H1 (cell line): ENCODE measurements around the gene ARHGAP18. TPM values are rescaled to one million over a fixed set of nuclear protein-coding genes. Genes with fewer than 3 reads are reported as not detected.

Experiments used
- CTCF ChIA-PET: fragments of 300-600 bp; sonication (Branson Sonifier 250); formaldehyde crosslinking; loops from one replicate; lab custom pipeline; 2021; ENCODE audit not compliant: partially characterized antibody; lab: Charles Lee
- POLR2A ChIA-PET: fragments of 300-600 bp; sonication (Branson Sonifier 250); formaldehyde crosslinking; loops from one replicate; lab custom pipeline; 2021; ENCODE audit warnings: inconsistent platforms; ENCODE audit not compliant: partially characterized antibody; lab: Charles Lee
- DNase-seq, 2 experiments: peaks; one replicate each; pipeline versions ENCODE4 v3.0.0 to v3.0.0-alpha.2; 2010 to 2022; ENCODE audit warnings: low spot score in 2 of 2, low read depth in 1 of 2, mixed read lengths in 1 of 2
- FAIRE-seq: peaks from 2 replicates; lab custom pipeline; 2011; peaks lifted over from hg19 to GRCh38; lab: Jason Lieb, UNC
- H2AFZ ChIP-seq: 2 replicates; pipeline ENCODE4 v1.8.1; 2012; ENCODE audit warnings: low read length, inconsistent platforms
- H2AK5ac ChIP-seq: 2 replicates; pipeline ENCODE4 v1.6.1; 2013; ENCODE audit warnings: low read depth, low read length
- H2BK120ac ChIP-seq: replicated peaks from 2 replicates; pipeline ENCODE3; 2013; ENCODE audit warnings: low read depth, low read length, inconsistent platforms
- H2BK12ac ChIP-seq: 2 replicates; pipeline ENCODE4 v1.6.1; 2013; ENCODE audit warnings: low read depth, low read length
- H2BK15ac ChIP-seq: 2 replicates; pipeline ENCODE4 v1.6.1; 2013; ENCODE audit warnings: low read length
- H2BK20ac ChIP-seq: 2 replicates; pipeline ENCODE4 v1.6.1; 2013; ENCODE audit warnings: low read length
- H2BK5ac ChIP-seq: 2 replicates; pipeline ENCODE4 v1.6.1; 2013; ENCODE audit warnings: low read depth, low read length
- H3K14ac ChIP-seq: 2 replicates; pipeline ENCODE4 v1.6.1; 2013; ENCODE audit warnings: inconsistent platforms; ENCODE audit not compliant: insufficient read length
- H3K18ac ChIP-seq: 2 replicates; pipeline ENCODE4 v1.6.1; 2013; ENCODE audit warnings: low read length; ENCODE audit errors: extremely low read depth
- H3K23ac ChIP-seq: 2 replicates; pipeline ENCODE4 v1.6.1; 2013; ENCODE audit warnings: inconsistent platforms; ENCODE audit not compliant: insufficient read length
- H3K23me2 ChIP-seq: 2 replicates; pipeline ENCODE4 v1.6.1; 2013; ENCODE audit warnings: low read depth, low read length
- H3K27ac ChIP-seq: 2 replicates; pipeline ENCODE4 v1.6.1; 2011; ENCODE audit warnings: low read depth, low read length, inconsistent platforms
- H3K27me3 ChIP-seq, 4 experiments: replicated peaks in 1 of 4; 1 replicate in 1 of 4; 2 replicates in 3 of 4; pipeline versions ENCODE4 v1.6.1 to v1.8.1; 2011 to 2013; ENCODE audit warnings: low read length in 3 of 4, mild to moderate bottlenecking in 3 of 4, inconsistent platforms in 2 of 4, mixed read lengths in 2 of 4, moderate library complexity in 1 of 4; ENCODE audit not compliant: control insufficient read depth in 3 of 4, insufficient read depth in 3 of 4; ENCODE audit errors: extremely low read depth in 1 of 4
- H3K36me3 ChIP-seq, 4 experiments: 2 replicates each; pipeline versions ENCODE4 v1.6.1 to v1.8.1; 2011 to 2013; ENCODE audit warnings: mild to moderate bottlenecking in 4 of 4, low read length in 3 of 4, moderate library complexity in 2 of 4, control low read depth in 1 of 4, inconsistent platforms in 1 of 4; ENCODE audit not compliant: insufficient read depth in 4 of 4, control insufficient read depth in 2 of 4
- H3K4ac ChIP-seq: replicated peaks from 2 replicates; pipeline ENCODE3; 2013; ENCODE audit warnings: low read length, low read depth, mixed read lengths, inconsistent platforms; ENCODE audit not compliant: insufficient read length
- H3K4me1 ChIP-seq, 4 experiments: replicated peaks in 1 of 4; 1 replicate in 1 of 4; 2 replicates in 3 of 4; pipeline versions ENCODE4 v1.6.1 to v1.8.1; 2011 to 2013; ENCODE audit warnings: low read length in 3 of 4, inconsistent platforms in 2 of 4, mixed read lengths in 1 of 4; ENCODE audit not compliant: insufficient read depth in 4 of 4, control insufficient read depth in 3 of 4
- H3K4me2 ChIP-seq, 2 experiments: 2 replicates each; pipeline versions ENCODE4 v1.6.1 to v1.8.1; 2011 to 2013; ENCODE audit warnings: low read depth in 2 of 2, low read length in 2 of 2, control low read depth in 1 of 2, inconsistent platforms in 1 of 2, mild to moderate bottlenecking in 1 of 2; ENCODE audit not compliant: insufficient read depth in 1 of 2
- H3K4me3 ChIP-seq, 4 experiments: fragments of 200-600, 300-600 bp in 1 of 4; sonication (generic), shearing (Covaris generic), sonication (Bioruptor Twin) in 1 of 4; 2 replicates each; pipeline versions ENCODE4 v1.5.1 to v1.8.1; 2011 to 2016; ENCODE audit warnings: low read length in 4 of 4, low read depth in 3 of 4, control low read depth in 2 of 4, inconsistent platforms in 2 of 4, mild to moderate bottlenecking in 2 of 4, mixed read lengths in 1 of 4, moderate library complexity in 1 of 4; ENCODE audit not compliant: insufficient read depth in 2 of 4; ENCODE audit errors: extremely low read depth in 1 of 4
- H3K56ac ChIP-seq: replicated peaks from 2 replicates; pipeline ENCODE3; 2013; ENCODE audit warnings: low read depth, mild to moderate bottlenecking, mixed read lengths, low read length, inconsistent platforms; ENCODE audit not compliant: insufficient read length
- H3K79me1 ChIP-seq: 2 replicates; pipeline ENCODE4 v1.6.1; 2013; ENCODE audit warnings: low read depth, low read length, control low read depth
- H3K79me2 ChIP-seq, 2 experiments: 2 replicates each; pipeline versions ENCODE4 v1.6.1 to v1.8.1; 2012 to 2013; ENCODE audit warnings: low read length in 2 of 2, mild to moderate bottlenecking in 2 of 2, inconsistent platforms in 1 of 2; ENCODE audit not compliant: insufficient read depth in 2 of 2, control insufficient read depth in 1 of 2
- H3K9ac ChIP-seq, 4 experiments: replicated peaks in 1 of 4; 1 replicate in 1 of 4; 2 replicates in 3 of 4; pipeline versions ENCODE4 v1.6.1 to v1.8.1; 2011 to 2013; ENCODE audit warnings: low read depth in 3 of 4, low read length in 3 of 4, control low read depth in 2 of 4, mild to moderate bottlenecking in 2 of 4, moderate library complexity in 2 of 4, inconsistent platforms in 1 of 4; ENCODE audit errors: extremely low read depth in 1 of 4
- H3K9me3 ChIP-seq, 2 experiments: 2 replicates each; pipeline versions ENCODE4 v1.6.1 to v1.8.1; 2012 to 2013; ENCODE audit warnings: mild to moderate bottlenecking in 2 of 2, moderate library complexity in 2 of 2, control low read depth in 1 of 2, inconsistent platforms in 1 of 2, low read depth in 1 of 2, low read length in 1 of 2, mixed read lengths in 1 of 2; ENCODE audit not compliant: insufficient read depth in 2 of 2
- H4K20me1 ChIP-seq, 2 experiments: replicated peaks in 1 of 2; 2 replicates each; pipeline versions ENCODE3 to v1.8.1; 2011 to 2013; ENCODE audit warnings: inconsistent platforms in 2 of 2, low read length in 2 of 2, mild to moderate bottlenecking in 1 of 2; ENCODE audit not compliant: insufficient read depth in 2 of 2, control insufficient read depth in 1 of 2
- H4K5ac ChIP-seq: 2 replicates; pipeline ENCODE4 v1.6.1; 2013; ENCODE audit warnings: low read length, low read depth, mixed read lengths, inconsistent platforms; ENCODE audit not compliant: insufficient read length
- H4K8ac ChIP-seq: 2 replicates; pipeline ENCODE4 v1.8.0; 2013; ENCODE audit warnings: mild to moderate bottlenecking, moderate library complexity, low read length, inconsistent platforms; ENCODE audit not compliant: insufficient read depth; ENCODE audit errors: extremely low read depth
- H4K91ac ChIP-seq: replicated peaks from 2 replicates; pipeline ENCODE3; 2013; ENCODE audit warnings: low read length, mixed read lengths, inconsistent platforms; ENCODE audit not compliant: insufficient read length
- CEBPB ChIP-seq: IDR thresholded peaks from 2 replicates; pipeline ENCODE4 v1.6.1; 2012; ENCODE audit warnings: low read depth, low read length
- JUND ChIP-seq: IDR thresholded peaks from 2 replicates; pipeline ENCODE4 v1.6.1; 2011; ENCODE audit warnings: mild to moderate bottlenecking, improper control_type of control experiment, low read length
- SAP30 ChIP-seq: fragments of 300-600 bp; sonication (generic); IDR thresholded peaks from 2 replicates; pipeline ENCODE4 v1.7.1; 2012; ENCODE audit warnings: low read length, moderate library complexity, mild to moderate bottlenecking, inconsistent platforms; ENCODE audit not compliant: insufficient read depth, insufficient replicate concordance
- SUZ12 ChIP-seq: fragments of 200-600 bp; sonication (generic); IDR thresholded peaks from 2 replicates; pipeline ENCODE4 v1.6.1; 2012; ENCODE audit warnings: mild to moderate bottlenecking, inconsistent platforms, low read length, moderate library complexity, mixed read lengths
- ZNF274 ChIP-seq: IDR thresholded peaks from 2 replicates; pipeline ENCODE4 v1.7.0; 2012; ENCODE audit warnings: low read length, borderline replicate concordance; ENCODE audit errors: extremely low read depth
- WGBS, 2 experiments: shearing (Covaris generic) in 1 of 2; methylation state at CpG; one replicate each; pipeline versions ENCODE4 v1.1.6 to v1.1.7; 2013 to 2015; ENCODE audit warnings: low lambda C conversion rate in 2 of 2, mixed read lengths in 2 of 2, inconsistent platforms in 1 of 2, low coverage in 1 of 2, missing lambda C conversion rate in 1 of 2; ENCODE audit not compliant: insufficient replicate concordance in 2 of 2, insufficient coverage in 1 of 2, insufficient read length in 1 of 2; ENCODE audit errors: extremely low coverage in 1 of 2, missing lambda C conversion rate in 1 of 2; 5-methylcytosine and 5-hydroxymethylcytosine counted together
- polyA plus RNA-seq, 7 experiments: library from polyadenylated mRNA; depleted of rRNA in 3 of 7; stranded (reverse) in 5 of 7; unstranded in 2 of 7; fragments of >200 nt in 5 of 7; fragments of 200-250 nt in 2 of 7; gene quantifications; 1 replicate in 5 of 7; 2 replicates in 1 of 7; 4 replicates in 1 of 7; pipeline versions ENCODE4 v1.2.1 to v1.2.3, GENCODE V29; 2011 to 2013; ENCODE audit warnings: missing spikeins in 2 of 7, mixed read lengths in 2 of 7
- total RNA-seq: library from RNA; stranded (reverse); fragmentation: NEBNext Ultra II Directional; extraction: Animal tissue kit (Norgen Biotek cat#: 25700); gene quantifications from 2 replicates; pipeline ENCODE4 v1.2.1, GENCODE V29; 2021

Gene ARHGAP18
- total and polyA plus RNA-seq, 2 of the 8 experiments (the other 6 are each of a cell fraction or from before 2014, with no cell fraction given) = 0.83 to 4.5 TPM

DNA sequence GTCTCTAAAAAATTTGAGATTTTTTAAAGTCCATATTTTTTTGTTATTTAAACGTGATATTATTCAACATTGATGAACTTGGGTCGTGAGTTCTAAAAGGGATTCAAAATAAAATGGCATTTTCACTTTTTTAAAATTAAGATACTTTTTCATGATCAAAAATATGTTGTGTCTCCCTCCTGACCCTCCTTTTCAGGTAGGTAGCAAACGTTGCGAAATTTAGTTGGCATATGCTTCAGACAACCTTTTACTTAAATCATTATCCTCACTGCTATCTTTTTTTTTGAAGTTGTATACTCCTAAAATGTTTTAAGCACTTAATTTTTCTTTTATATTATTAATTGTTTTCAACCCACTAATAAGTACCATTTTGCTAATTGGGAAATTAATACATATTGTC lies 133.5 kb downstream of the ARHGAP18 start:
- ChIA-PET CTCF (interaction anchor here (1.0 to 12.0 kb wide), 3 partner anchors 10 to 188 kb away, joined by 3 to 180 read pairs (median 18); no protein-coding TSS in a partner anchor), POLR2A (no interaction called here)
- DNase-seq = no peak
- Histone ChIP-seq H2BK20ac (no peak overlapping the region), H2BK5ac (no peak overlapping the region), H3K4ac (no peak overlapping the region), H3K27me3 (no peaks in the 10 kb centered on the region), H3K23ac (no peak overlapping the region), H3K4me3 (no peak overlapping the region), H3K79me2 (no peaks in the 10 kb centered on the region), H3K9ac (no peak overlapping the region), H3K79me1 (no peaks in the 10 kb centered on the region), H3K23me2 (no peaks in the 10 kb centered on the region), H2BK15ac (no peak overlapping the region), H4K91ac (no peak overlapping the region), H3K56ac (no peak overlapping the region), H3K18ac (no peak overlapping the region), H4K8ac (no peak overlapping the region), H3K4me2 (no peak overlapping the region), H2BK120ac (no peak overlapping the region), H3K14ac (no peak overlapping the region), H3K4me1 (no peaks in the 10 kb centered on the region), H4K5ac (no peak overlapping the region), H4K20me1 (no peaks in the 10 kb centered on the region), H3K27ac (no peak overlapping the region), H2BK12ac (no peak overlapping the region), H3K9me3 (no peaks in the 10 kb centered on the region), H3K36me3 (no peaks in the 10 kb centered on the region), H2AK5ac (no peak overlapping the region), H2AFZ (no peak overlapping the region)
- 0 out of 2 replicates have a peak, but pooled peaks have one; percentile 33 for TF ChIP-seq CEBPB
- TF ChIP-seq ZNF274 = no peak
- TF ChIP-seq SUZ12 = no peak
- no peak for TF ChIP-seq SAP30
- TF ChIP-seq JUND = no peak
- FAIRE-seq = no peak
- WGBS, 2 experiments = 89% methylated on average over 4 of the region's 4 CpGs; no CpG with 5 or more reads in 1 of the 2 experiments
